Activated CD8-positive, alpha-beta memory T cell treated with anti-CD3 and anti-CD28 coated beads, Interleukin-2, amount 50 U/mL, for 1 hour (primary cell): ENCODE results near the gene ATG2B.
"Not testable (repeated sequence)": the region's sequence is repeated elsewhere in the genome, so short reads cannot be mapped to it uniquely, and the experiment has no call there.

Experiments used
- DNase-seq: peaks from one replicate; pipeline ENCODE4 v3.0.0-alpha.2; 2020; ENCODE audit errors: extremely low read depth

ATG2B gene

GRCh38 chr14:96252323-96252998, 110.7 kb downstream of the ATG2B start:
- no peak for DNase-seq

- DNase-seq = no peak
These were observed 111.4 kb downstream of the ATG2B start for GRCh38 chr14:96251656-96252155.

- DNase-seq = no peak
These were observed 112.7 kb downstream of the ATG2B start for GRCh38 chr14:96250485-96250884.

DNA sequence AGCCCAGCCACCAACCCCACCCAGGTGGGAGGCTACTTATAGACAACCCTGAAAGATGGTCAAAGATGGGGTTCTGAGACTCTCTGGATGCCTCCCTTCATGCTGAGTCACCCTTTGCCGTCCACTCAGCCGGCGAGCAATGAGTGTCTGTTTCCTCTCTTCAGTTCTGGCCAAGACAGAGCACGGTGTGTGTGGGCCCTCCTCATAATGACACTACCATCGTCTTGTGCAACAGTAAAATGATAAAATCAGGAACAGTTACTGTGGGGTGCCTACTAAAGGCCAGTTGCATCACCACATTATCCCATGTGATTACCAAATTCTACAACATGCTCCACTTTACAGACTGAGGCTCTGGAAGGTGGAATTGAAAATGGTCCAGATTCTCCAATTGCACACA, 114.1 kb downstream of the ATG2B start:
- DNase-seq = no peak

GRCh38 chr14:96247031-96247430, 116.1 kb downstream of the ATG2B start:
- no peak for DNase-seq

DNA sequence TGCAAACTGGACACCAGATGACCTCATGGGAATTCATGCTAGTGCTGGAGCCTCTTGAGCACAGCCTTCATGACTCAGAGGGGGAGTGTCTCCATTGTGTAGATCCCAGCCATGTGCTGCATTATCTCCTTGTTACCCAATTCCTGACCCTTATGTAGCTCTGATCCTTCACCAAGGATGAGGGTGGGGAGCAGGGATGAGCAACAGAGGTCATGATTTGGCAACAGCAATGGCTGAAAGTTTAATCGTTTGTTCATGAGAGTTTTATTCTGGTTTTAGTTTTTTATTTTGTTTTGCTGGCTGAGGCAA, 116.6 kb downstream of the ATG2B start:
- no peak for DNase-seq

GRCh38 chr14:96245710-96246538, 117.2 kb downstream of the ATG2B start:
- DNase-seq = no peak

DNA sequence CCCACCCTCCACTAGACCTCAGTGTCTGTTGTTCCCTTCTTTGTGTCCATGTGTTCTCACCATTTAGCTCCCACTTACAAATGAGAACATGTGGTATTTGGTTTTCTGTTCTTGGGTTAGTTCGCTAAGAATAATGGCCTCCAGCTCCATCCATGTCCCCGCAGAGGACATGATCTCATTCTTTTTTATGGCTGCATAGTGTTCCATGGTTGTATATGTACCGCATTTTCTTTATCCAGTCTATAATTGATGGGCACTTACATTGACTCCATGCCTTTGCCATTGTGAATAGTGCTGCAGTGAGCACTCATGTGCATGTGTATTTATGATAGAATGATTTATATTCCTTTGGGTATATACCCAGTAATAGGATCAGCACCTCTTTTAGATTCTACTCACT, 118.1 kb downstream of the ATG2B start:
- not testable (repeated sequence) for DNase-seq

DNA sequence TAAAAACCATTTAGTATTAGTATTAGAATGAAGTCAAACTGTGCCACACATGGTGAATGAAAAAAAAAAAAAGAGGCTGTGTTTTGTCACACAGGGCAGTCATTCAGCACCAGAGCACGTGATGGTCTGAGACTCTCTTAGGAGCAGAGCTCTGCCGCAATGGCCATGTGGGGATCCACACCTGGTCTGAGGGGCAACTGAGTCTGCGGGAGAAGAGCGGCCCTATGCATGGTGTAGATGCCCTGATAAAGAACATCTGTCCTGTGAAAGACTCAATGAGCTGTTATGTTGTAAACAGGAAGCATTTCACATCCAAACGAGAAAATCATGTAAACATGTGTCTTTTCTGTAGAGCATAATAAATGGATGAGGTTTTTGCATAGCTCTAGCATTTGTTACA, 119.4 kb downstream of the ATG2B start:
- no peak for DNase-seq

- no peak for DNase-seq
These were observed 121.0 kb downstream of the ATG2B start for GRCh38 chr14:96242126-96242525.

- no peak for DNase-seq
These were observed 122.5 kb downstream of the ATG2B start for GRCh38 chr14:96240641-96241040.

DNA sequence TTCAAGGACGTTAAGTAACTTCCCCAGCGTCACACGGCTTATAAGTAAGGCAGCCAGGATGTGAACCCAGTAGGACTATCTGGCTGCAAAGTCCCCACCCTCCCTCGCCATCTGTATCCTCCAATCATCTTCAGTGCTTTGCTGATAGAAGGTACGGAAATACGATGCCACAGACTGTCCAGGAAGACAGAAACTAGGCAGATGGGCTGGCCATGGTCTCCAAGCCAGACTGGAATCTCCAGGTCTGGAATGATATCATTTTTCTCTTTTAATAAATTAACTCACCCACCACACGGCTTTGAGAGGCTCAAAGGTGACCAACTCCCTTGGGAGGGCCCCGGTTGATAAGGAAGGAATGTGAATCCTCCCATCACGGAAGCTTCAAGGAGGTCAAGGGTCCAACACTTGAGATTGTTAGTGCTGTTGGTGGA, 123.4 kb downstream of the ATG2B start:
- no peak for DNase-seq

GRCh38 chr14:96238676-96239265, 124.4 kb downstream of the ATG2B start:
- no peak for DNase-seq

- no peak for DNase-seq
These were observed 125.5 kb downstream of the ATG2B start for GRCh38 chr14:96237641-96238040.

DNA sequence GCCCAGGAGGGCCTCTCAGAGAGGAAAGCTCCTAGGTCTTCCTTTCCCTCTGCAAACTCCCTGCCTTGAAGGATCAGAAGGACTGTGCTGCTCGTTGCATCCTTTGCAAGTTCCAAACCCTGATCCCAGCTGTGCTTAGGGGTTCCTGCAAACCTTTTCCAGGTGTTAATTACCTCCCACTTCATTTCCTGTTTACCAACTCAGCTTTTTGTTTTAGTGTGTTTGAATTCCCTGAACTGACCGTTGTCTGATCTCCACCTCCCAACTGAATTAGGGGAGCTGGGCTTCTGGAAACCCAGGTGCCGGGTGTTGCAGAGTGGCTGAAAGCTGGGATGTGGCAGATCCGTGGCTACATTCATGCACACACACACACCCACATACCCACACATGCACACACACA, 127.7 kb downstream of the ATG2B start:
- no peak for DNase-seq

DNA sequence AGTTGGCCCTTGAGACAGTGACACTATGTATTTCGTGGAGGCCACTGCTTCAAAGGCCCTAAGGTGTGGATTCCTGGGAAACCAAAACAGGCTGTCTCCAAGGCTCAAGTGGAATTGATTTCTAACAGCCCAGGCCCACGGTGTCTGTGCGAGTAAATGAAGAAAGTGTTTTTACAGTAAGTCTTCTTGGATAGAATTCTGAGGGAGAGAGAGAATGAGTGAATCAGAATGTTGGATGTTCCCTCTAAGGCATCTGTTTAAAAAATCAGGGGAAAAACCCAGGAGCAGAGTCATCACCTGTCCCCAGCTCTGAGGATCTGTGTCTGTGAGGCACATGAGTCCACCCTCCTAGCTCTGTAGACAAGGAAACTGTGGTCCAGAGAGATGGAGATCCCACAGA, 129.5 kb downstream of the ATG2B start:
- DNase-seq = no peak

GRCh38 chr14:96232506-96232905, 130.6 kb downstream of the ATG2B start:
- no peak for DNase-seq

GRCh38 chr14:96231526-96232130, 131.5 kb downstream of the ATG2B start:
- no peak for DNase-seq

- no peak for DNase-seq
These were observed 132.1 kb downstream of the ATG2B start for GRCh38 chr14:96231056-96231455.

DNA sequence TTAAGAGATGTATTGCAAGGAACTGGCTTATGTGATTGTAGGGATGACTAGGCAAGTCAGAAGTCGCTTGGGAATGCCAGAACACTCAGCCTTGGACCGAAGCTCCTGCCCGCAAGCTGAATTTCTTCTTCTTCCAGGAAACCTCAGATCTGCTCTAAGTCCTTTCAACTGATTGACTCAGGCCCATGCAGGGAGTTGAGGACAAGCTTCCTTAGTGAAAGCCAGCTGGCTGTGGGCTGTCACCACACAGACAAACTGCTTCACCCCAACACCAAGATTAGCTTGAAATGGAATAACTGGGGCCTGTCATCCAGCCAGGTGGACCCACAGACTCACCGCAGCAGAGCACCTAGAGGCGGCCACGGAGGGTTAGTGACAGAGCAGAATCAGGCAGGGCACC, 133.8 kb downstream of the ATG2B start:
- no peak for DNase-seq
